K562 (cell line): ENCODE measurements around the gene KRTAP20-1. TPM values are rescaled to one million over a fixed set of nuclear protein-coding genes. Genes with fewer than 3 reads are reported as not detected.

ENCODE experiments used
- ATAC-seq: fragments of 200-7000 bp; cut with Tn5 transposase; 3 replicates; pipeline ENCODE4 v1.9.1; 2020; ENCODE audit warnings: moderate library complexity
- BruUV-seq: library from RNA; stranded (reverse); fragments of 400-500 nt; replicated peaks from 2 replicates; lab custom pipeline; 2021; lab: Mats Ljungman, UMichigan
- CTCF ChIA-PET: fragments of 300-600 bp; formaldehyde crosslinking; extraction: SDS; loops from one replicate; lab custom pipeline; 2021; ENCODE audit warnings: low intra/inter-chr PET ratio; lab: Yijun Ruan, JAX
- POLR2A ChIA-PET: fragments of 300-600, 350-650 bp; sonication (Branson Sonifier 250); formaldehyde crosslinking; extraction: SDS; loops from one replicate; lab custom pipeline; 2021; ENCODE audit warnings: antibody characterized with exemption, inconsistent platforms; lab: Yijun Ruan, JAX
- DNase-seq, 4 experiments: peaks; one replicate each; pipeline versions ENCODE4 v3.0.0 to v3.0.0-alpha.2; 2011 to 2018; ENCODE audit warnings: low spot score in 3 of 4, mixed read lengths in 3 of 4; ENCODE audit errors: extremely low read depth in 1 of 4
- FAIRE-seq: peaks from 2 replicates; lab custom pipeline; 2011; peaks lifted over from hg19 to GRCh38; lab: Jason Lieb, UNC
- H2AFZ ChIP-seq: 2 replicates; pipeline ENCODE4 v1.6.0; 2011; ENCODE audit warnings: low read depth, low read length, control low read depth, inconsistent platforms
- H3K27ac ChIP-seq: fragments of 200-600 bp; 3 replicates; pipeline ENCODE4 v1.8.0; 2011; ENCODE audit warnings: low read depth, mild to moderate bottlenecking, control low read depth, inconsistent platforms, low read length, moderate library complexity, mixed read lengths; ENCODE audit errors: extremely low read depth
- H3K27me3 ChIP-seq, 2 experiments: fragments of 300-600 bp in 1 of 2; 2 replicates in 1 of 2; 3 replicates in 1 of 2; pipeline versions ENCODE4 v1.6.0 to v1.8.0; 2011; ENCODE audit warnings: inconsistent platforms in 2 of 2, low read length in 2 of 2, mild to moderate bottlenecking in 1 of 2, mixed read lengths in 1 of 2, moderate library complexity in 1 of 2; ENCODE audit not compliant: control insufficient read depth in 2 of 2, insufficient read depth in 2 of 2
- H3K36me3 ChIP-seq: fragments of 300-600 bp; 3 replicates; pipeline ENCODE4 v1.8.0; 2011; ENCODE audit warnings: mild to moderate bottlenecking, low read length, inconsistent platforms; ENCODE audit not compliant: control insufficient read depth, insufficient read depth
- H3K4me1 ChIP-seq, 2 experiments: fragments of 200-600 bp in 1 of 2; replicated peaks in 1 of 2; 2 replicates in 1 of 2; 3 replicates in 1 of 2; pipeline versions ENCODE4 v1.5.1 to v1.8.0; 2011; ENCODE audit warnings: inconsistent platforms in 2 of 2, low read length in 2 of 2, mild to moderate bottlenecking in 1 of 2, mixed read lengths in 1 of 2, moderate library complexity in 1 of 2; ENCODE audit not compliant: control insufficient read depth in 2 of 2, insufficient read depth in 2 of 2
- H3K4me2 ChIP-seq: 2 replicates; pipeline ENCODE4 v1.6.1; 2011; ENCODE audit warnings: low read length, control low read depth, inconsistent platforms, mixed read lengths; ENCODE audit not compliant: insufficient read depth
- H3K4me3 ChIP-seq: fragments of 200-600 bp; sonication (generic), shearing (Covaris generic); 2 replicates; pipeline ENCODE4 v1.5.1; 2016; ENCODE audit warnings: control low read depth, inconsistent platforms
- H3K79me2 ChIP-seq: fragments of 200-600 bp; 3 replicates; pipeline ENCODE4 v1.8.0; 2011; ENCODE audit warnings: low read length, inconsistent platforms; ENCODE audit not compliant: control insufficient read depth, insufficient read depth
- H3K9ac ChIP-seq, 2 experiments: 2 replicates each; pipeline versions ENCODE4 v1.6.0 to v1.6.1; 2011; ENCODE audit warnings: low read depth in 2 of 2, low read length in 2 of 2, control low read depth in 1 of 2, inconsistent platforms in 1 of 2, mild to moderate bottlenecking in 1 of 2, mixed read lengths in 1 of 2; ENCODE audit not compliant: insufficient read depth in 1 of 2
- H3K9me1 ChIP-seq: one replicate; pipeline ENCODE4 v1.6.0; 2011; ENCODE audit warnings: inconsistent platforms, mild to moderate bottlenecking, low read length, moderate library complexity; ENCODE audit not compliant: control insufficient read depth, insufficient read depth
- H3K9me3 ChIP-seq: replicated peaks from 2 replicates; pipeline ENCODE4 v1.5.1; 2011; ENCODE audit warnings: low read depth, low read length, inconsistent platforms; ENCODE audit not compliant: control insufficient read depth, insufficient read depth
- H4K20me1 ChIP-seq: replicated peaks from 2 replicates; pipeline ENCODE4 v1.6.1; 2011; ENCODE audit warnings: low read length, inconsistent platforms, mixed read lengths; ENCODE audit not compliant: control insufficient read depth, insufficient read depth
- ILF3 ChIP-seq: fragments of 450-650 bp; IDR thresholded peaks from 2 replicates; pipeline ENCODE4 v1.6.1; 2018; ENCODE audit warnings: antibody characterized with exemption, mild to moderate bottlenecking, moderate library complexity, borderline replicate concordance
- RBBP5 ChIP-seq: fragments of 200-600 bp; sonication (generic); IDR thresholded peaks from 2 replicates; pipeline ENCODE4 v1.6.1; 2012; ENCODE audit warnings: borderline replicate concordance, mild to moderate bottlenecking, low read length, control low read depth, inconsistent platforms; ENCODE audit not compliant: insufficient read depth, poor library complexity, severe bottlenecking
- ZFP1 ChIP-seq: fragments of 450-650 bp; formaldehyde crosslinking; IDR thresholded peaks from 2 replicates; pipeline ENCODE4 v1.4.0; 2020; ENCODE audit warnings: mild to moderate bottlenecking, mixed read lengths
- ZNF384 ChIP-seq: IDR thresholded peaks from 2 replicates; pipeline ENCODE4 v1.6.1; 2012; ENCODE audit warnings: low read depth, low read length, improper control_type of control experiment
- ZNF695 ChIP-seq: fragments of 450-650 bp; formaldehyde crosslinking; IDR thresholded peaks from 2 replicates; pipeline ENCODE4 v1.4.0; 2020; ENCODE audit warnings: mild to moderate bottlenecking, moderate library complexity
- ZSCAN32 ChIP-seq: fragments of 450-650 bp; formaldehyde crosslinking; IDR thresholded peaks from 2 replicates; pipeline ENCODE4 v1.4.0; 2020; ENCODE audit warnings: mild to moderate bottlenecking, moderate library complexity
- in situ Hi-C: fragments of 300-500 bp; cut with MboI; formaldehyde crosslinking; loops from 4 replicates; pipeline ENCODE4 v1.15.0; 2018; ENCODE audit warnings: inconsistent platforms, mixed read lengths
- intact Hi-C: fragments of 100-400 bp; cut with micrococcal nuclease; formaldehyde crosslinking; loops from 2 replicates; pipeline ENCODE4 v1.14.2; 2022
- polyA plus RNA-seq, 8 experiments: library from polyadenylated mRNA; depleted of rRNA in 4 of 8; stranded (reverse) in 5 of 8; unstranded in 3 of 8; fragments of >200 nt; fragmentation: Nextera tagmentation in 2 of 8; fragmentation: Illumina TruSeq in 1 of 8; extraction: Ambion mirVana in 2 of 8; extraction: Trizol in 1 of 8; gene quantifications; 2 replicates each; pipeline versions ENCODE4 v1.2.1 to v1.2.3, GENCODE V29; 2011 to 2014; ENCODE audit warnings: inconsistent platforms in 1 of 8, missing spikeins in 1 of 8
- total RNA-seq, 7 experiments: library from RNA; depleted of rRNA in 6 of 7; stranded (reverse); fragments of >200 nt in 6 of 7; fragmentation: Illumina TruSeq in 2 of 7; extraction: Trizol in 2 of 7; gene quantifications; 2 replicates each; pipeline versions ENCODE4 v1.2.1 to v1.2.3, GENCODE V29; 2011 to 2021; ENCODE audit warnings: low replicate concordance in 1 of 7
- TF ChIP-seq, protein P1 (sequence below): fragments of 250-450 bp; sonication (Bioruptor Pico); IDR thresholded peaks from 2 replicates; pipeline ENCODE4 v1.8.0; 2022; ENCODE audit warnings: moderate library complexity, mild to moderate bottlenecking, inconsistent platforms

KRTAP20-1 gene
- total and polyA plus RNA-seq, 9 of the 15 experiments (the other 6 are each of a cell fraction or from before 2014, with no cell fraction given): not detected

- Histone ChIP-seq H3K27ac (no peak overlapping the region), H3K27me3 (no peaks in the 10 kb centered on the region), H3K4me2 (no peak overlapping the region), H3K9me3 (peaks cover 5% of the 10 kb centered on the region; the same call in 1 of the 2 replicates), H3K36me3 (no peaks in the 10 kb centered on the region), H4K20me1 (no peaks in the 10 kb centered on the region), H3K79me2 (no peaks in the 10 kb centered on the region)
- in situ Hi-C loops: no loop called here
- POLR2A ChIA-PET: no interaction called here
- CTCF ChIA-PET: no interaction called here
- no peak for ATAC-seq
- intact Hi-C loops: no loop called here
- TF ChIP-seq ZNF695 (CRISPR knock-in tag): no peak
- TF ChIP-seq ILF3: no peak
- TF ChIP-seq, all 486 proteins: peak for 0
- H3K4me3 ChIP-seq: no peak overlapping the region
- no peaks in the 10 kb centered on the region for H3K9me1 ChIP-seq
- no peak overlapping the region for H3K9ac ChIP-seq
- H3K4me1 ChIP-seq: no peaks in the 10 kb centered on the region
- H2AFZ ChIP-seq: no peak overlapping the region
- FAIRE-seq: no peak
- BruUV-seq: no TSS peak
- no peak for DNase-seq
Measured at GRCh38 chr21:30615199-30615598, 1.0 kb upstream of the KRTAP20-1 start.

- CTCF ChIA-PET: no interaction called here
- Histone ChIP-seq H3K9ac (no peak overlapping the region), H4K20me1 (no peaks in the 10 kb centered on the region), H3K4me2 (no peak overlapping the region), H3K27ac (no peak overlapping the region), H3K4me3 (no peak overlapping the region), H3K9me3 (no peaks in the 10 kb centered on the region; the same call in 1 of the 2 replicates), H3K36me3 (no peaks in the 10 kb centered on the region), H2AFZ (no peak overlapping the region), H3K4me1 (no peaks in the 10 kb centered on the region), H3K27me3 (no peaks in the 10 kb centered on the region), H3K79me2 (no peaks in the 10 kb centered on the region), H3K9me1 (no peaks in the 10 kb centered on the region)
- in situ Hi-C loops: no loop called here
- POLR2A ChIA-PET: no interaction called here
- BruUV-seq: no TSS peak
- intact Hi-C loops: no loop called here
- ATAC-seq: no peak
- TF ChIP-seq ZFP1 (CRISPR knock-in tag): no peak
- TF ChIP-seq ZSCAN32 (CRISPR knock-in tag): no peak
- TF ChIP-seq ZNF384: no peak
- no peak for TF ChIP-seq RBBP5
- TF ChIP-seq, protein P1, sequence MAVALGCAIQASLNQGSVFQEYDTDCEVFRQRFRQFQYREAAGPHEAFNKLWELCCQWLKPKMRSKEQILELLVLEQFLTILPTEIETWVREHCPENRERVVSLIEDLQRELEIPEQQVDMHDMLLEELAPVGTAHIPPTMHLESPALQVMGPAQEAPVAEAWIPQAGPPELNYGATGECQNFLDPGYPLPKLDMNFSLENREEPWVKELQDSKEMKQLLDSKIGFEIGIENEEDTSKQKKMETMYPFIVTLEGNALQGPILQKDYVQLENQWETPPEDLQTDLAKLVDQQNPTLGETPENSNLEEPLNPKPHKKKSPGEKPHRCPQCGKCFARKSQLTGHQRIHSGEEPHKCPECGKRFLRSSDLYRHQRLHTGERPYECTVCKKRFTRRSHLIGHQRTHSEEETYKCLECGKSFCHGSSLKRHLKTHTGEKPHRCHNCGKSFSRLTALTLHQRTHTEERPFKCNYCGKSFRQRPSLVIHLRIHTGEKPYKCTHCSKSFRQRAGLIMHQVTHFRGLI (CRISPR knock-in tag): no peak
- no peak for FAIRE-seq
- DNase-seq: no peak
Measured at GRCh38 chr21:30620080-30620479, 3.9 kb downstream of the KRTAP20-1 start.
